HL-60/S4 treated with retinoic acid at 250 ng/mL for 4 days and 3 days (cell line): ENCODE measurements around the gene LYL1.

ENCODE experiments used
- in situ Hi-C: fragments of 300-500 bp; cut with MboI; formaldehyde crosslinking; loops from 2 replicates; pipeline ENCODE4 v1.7.0; 2022; ENCODE audit warnings: low sequenced_read_pairs

The LYL1 gene

DNA sequence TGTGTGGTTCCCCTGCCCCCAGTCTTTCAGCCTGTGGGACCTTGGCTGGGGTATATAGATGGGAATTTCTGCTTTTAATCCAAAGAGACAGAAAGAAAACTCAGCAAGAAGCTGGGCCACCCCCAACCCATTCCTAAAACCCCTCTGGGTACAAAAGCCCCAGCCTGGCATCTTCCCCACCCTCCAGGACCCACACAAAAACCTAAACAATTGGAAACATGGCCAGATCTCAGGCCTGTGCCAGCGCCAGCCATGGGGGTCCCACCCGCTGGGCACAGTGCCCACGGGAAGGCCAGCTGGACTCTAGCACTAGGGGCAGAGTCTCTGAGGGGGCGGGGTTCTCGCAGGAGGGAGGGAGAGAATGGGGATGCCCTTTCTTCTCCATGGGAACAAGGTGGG lies 8.6 kb downstream of the LYL1 start:
- in situ Hi-C loops: loop anchor here (5.0 kb wide), 1 partner anchor 122 kb away; no protein-coding TSS in a partner anchor

DNA sequence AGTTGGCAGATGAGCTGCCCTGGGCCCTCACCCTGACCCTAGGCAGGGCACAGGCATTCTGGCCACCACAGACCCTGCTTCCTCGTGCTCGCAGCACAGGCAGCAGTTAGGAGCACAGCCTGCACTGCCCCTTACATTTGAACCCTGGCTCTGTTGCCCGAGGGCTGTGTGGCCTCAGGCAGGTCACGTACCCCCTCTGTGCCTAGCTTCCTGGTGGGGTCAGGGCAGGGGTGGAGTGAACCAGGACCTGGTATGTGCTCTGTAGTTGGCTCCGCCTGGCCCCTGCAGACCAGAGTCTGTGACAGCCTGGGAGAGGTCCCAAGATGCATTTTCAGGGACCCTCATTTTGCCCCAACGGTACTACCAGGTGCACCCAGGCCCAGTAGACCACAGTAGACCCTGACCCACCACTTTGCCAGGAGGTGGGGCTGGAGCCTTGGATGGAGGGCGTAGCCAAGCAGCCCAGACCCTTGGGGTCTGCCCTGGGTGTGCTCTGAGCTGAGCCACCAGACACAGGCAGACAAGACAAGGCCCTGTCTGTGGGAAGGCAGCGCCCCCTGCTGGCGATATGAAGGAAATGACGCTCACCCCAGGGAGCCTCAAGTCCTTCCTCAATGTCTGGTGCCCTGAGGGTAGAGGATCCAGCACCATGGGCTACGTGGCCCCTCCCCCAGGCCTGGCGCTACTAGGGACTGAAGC lies 9.1 kb downstream of the LYL1 start:
- in situ Hi-C loops: loop anchor here (5.0 kb wide), 1 partner anchor 121 kb away; no protein-coding TSS in a partner anchor

DNA sequence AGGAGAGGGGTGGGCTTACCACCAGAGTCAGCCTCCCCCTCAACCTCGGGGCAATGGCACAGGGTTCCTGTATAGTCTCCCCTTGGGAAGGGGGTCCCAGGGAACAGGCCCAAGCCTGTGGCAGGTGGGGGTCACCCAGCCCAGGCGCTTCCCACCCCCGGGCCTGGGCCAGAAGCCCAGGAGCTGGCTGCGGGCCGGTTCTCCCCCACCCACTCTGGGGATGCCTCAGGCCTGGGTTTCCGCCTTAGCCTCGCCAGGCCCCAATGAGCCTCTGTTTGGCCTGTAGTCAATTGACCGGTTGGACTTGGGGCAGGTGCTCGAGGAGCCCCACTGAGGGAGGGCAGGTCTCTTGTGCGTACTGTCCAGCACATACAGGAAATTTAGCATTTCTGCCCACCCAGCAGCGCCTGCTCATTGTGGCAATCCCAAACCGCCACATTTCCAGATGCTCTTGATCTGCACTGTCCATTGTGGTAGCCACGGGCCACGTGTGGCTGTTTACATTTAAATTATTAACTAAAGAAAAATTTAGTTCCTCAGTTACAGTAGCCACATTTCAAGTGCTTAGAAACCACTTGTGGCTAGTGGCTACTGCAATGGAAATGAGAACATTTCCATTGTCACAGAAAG lies 9.9 kb downstream of the LYL1 start:
- in situ Hi-C loops: loop anchor here (5.0 kb wide), 1 partner anchor 120 kb away; no protein-coding TSS in a partner anchor

- in situ Hi-C loops: loop anchor here (5.0 kb wide), 1 partner anchor 120 kb away; no protein-coding TSS in a partner anchor
Measured at GRCh38 chr19:13092158-13092543, 10.5 kb downstream of the LYL1 start.

GRCh38 chr19:13091400-13092157 lies 11.1 kb downstream of the LYL1 start:
- in situ Hi-C loops: loop anchor here (5.0 kb wide), 1 partner anchor 119 kb away; no protein-coding TSS in a partner anchor

DNA sequence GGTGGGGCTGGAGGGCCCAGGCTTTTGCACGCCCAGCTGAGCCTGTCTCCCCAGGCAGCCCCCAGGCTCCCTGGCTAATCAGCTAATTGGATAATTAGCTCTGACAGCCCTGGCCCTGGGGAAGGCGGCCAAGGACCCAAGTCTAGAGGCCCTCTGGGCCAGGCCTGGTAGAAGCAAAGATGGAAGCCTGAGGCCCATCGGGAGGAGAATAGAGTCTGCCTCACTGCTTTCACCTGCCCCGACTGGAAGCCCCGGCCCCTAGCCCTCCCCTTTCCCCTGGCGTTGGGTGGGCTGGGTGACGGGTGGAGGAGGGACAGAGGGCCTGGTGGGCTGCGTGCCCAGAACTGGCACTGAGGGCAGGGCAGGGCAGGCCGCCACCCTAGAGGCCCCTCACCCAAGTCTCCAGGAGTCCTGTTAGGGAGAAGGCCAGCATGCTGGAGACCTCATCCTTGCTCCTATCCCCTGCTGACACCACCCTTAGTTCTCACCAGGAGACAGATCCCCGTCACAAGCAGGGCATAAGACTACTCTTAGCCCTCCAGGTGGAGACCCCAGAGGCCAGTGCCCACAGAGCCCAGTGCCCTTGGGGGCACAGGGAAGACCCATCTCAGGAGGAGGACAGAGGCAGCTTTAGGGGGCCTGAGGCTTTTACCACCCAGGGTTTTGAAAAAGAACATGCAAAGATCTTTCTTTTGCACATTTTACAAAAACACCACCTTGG lies 12.0 kb downstream of the LYL1 start:
- in situ Hi-C loops: loop anchor here (5.0 kb wide), 1 partner anchor 118 kb away; no protein-coding TSS in a partner anchor

- in situ Hi-C loops: loop anchor here (5.0 kb wide), 1 partner anchor 118 kb away; no protein-coding TSS in a partner anchor
Measured at GRCh38 chr19:13089857-13090507, 12.7 kb downstream of the LYL1 start.

GRCh38 chr19:13089139-13089856 lies 13.4 kb downstream of the LYL1 start:
- in situ Hi-C loops: no loop called here

- in situ Hi-C loops: no loop called here
Measured at GRCh38 chr19:13087795-13088537, 14.7 kb downstream of the LYL1 start.

DNA sequence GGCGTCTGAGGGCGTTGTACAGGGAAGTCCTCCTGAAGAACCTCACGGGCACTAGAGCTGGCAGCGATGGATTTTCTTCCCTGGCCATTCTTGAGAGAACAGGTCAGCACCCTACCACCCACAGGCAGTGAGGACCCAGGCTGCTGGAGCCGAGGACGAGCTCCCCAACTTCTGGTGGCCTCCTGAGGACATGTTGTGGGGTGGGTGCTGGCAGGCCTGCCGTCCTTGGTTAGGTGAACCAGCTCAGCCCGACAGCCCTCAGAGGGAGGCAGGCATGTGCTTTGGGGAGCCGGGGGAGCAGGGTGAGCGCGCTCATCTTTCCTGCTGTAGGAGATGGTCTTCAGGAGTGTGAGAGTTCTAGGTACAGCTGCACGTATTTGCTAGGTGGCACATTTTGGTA lies 15.4 kb downstream of the LYL1 start:
- in situ Hi-C loops: no loop called here

GRCh38 chr19:13086341-13086740 lies 16.3 kb downstream of the LYL1 start:
- in situ Hi-C loops: no loop called here

DNA sequence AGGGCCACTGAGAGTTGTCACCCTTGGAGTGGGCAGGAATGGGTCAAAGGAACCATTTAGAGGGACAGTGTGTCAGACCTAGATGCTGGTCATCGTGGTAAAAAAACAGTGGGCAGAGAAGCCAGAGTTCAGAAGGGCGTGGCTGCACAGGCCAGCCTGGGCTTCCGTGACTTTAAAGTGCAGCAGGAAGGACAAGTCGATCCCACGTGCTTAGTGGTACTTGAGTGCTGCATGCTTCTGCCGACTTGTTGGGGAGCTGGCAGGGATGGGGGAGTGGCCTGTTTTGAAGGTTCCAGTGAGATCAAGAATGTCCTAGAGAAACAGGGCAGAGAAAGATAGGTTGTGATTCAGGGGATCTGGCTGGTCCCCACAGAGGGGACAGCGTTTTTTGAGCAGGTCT lies 17.0 kb downstream of the LYL1 start:
- in situ Hi-C loops: no loop called here

DNA sequence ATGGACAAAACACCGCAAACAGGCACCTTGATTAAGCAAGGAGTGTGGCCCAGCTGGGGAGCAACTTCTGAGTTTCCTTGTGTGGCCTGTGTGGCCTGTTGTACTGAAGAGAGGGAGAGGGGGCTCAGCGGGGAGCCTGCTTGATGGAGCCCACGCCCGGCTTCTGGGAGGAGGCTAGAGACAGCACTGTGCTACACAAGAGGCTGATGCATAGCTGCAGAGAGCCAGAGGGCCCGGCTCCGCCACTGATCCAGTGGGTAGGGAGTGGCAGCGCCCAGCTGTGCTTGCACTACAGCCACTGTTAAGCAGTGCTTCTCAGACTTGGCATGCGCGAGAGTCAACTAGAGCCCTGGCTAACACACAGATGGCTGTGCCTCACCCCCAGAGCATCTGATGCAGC lies 19.0 kb downstream of the LYL1 start:
- in situ Hi-C loops: no loop called here

- in situ Hi-C loops: no loop called here
Measured at GRCh38 chr19:13083008-13083404, 19.7 kb downstream of the LYL1 start.

- in situ Hi-C loops: no loop called here
Measured at GRCh38 chr19:13082192-13083007, 20.3 kb downstream of the LYL1 start.

DNA sequence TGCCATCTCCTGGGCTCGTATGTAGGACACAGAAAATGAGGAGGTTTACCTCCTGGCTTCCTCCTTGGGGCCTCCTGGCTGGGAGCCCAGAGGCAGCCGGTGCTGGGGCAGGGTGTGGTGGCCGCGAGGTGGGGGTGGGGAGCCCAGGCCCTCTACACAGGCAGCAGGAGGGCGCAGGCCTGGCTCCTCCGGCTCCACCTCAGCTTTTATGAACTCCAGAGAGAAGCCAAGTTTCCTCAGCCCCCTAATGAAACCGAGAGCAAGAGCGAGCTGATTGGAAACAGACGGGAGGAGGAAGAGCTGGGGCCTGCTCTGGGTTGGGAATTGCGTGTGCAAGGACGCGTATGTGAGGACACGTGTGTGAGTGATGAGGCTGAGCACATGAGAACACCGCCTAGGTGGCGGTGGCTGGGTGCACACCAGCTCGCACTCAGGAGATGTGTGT lies 23.1 kb downstream of the LYL1 start:
- in situ Hi-C loops: no loop called here

- in situ Hi-C loops: no loop called here
Measured at GRCh38 chr19:13078897-13079541, 23.6 kb downstream of the LYL1 start.

GRCh38 chr19:13078381-13078780 lies 24.3 kb downstream of the LYL1 start:
- in situ Hi-C loops: no loop called here
